GM12878 (cell line): ENCODE measurements around the gene SLMAP. TPM values are rescaled to one million over a fixed set of nuclear protein-coding genes. Genes with fewer than 3 reads are reported as not detected.

Source experiments
- ATAC-seq: fragments of 200-7000 bp; cut with Tn5 transposase; 3 replicates; pipeline ENCODE4 v1.9.1; 2020; ENCODE audit warnings: mild to moderate bottlenecking, moderate library complexity
- BruUV-seq: library from RNA; stranded (reverse); fragments of 400-500 nt; replicated peaks from 2 replicates; lab custom pipeline; 2021; lab: Mats Ljungman, UMichigan
- CTCF ChIA-PET: fragments of 300-600 bp; sonication (Branson Sonifier 250); formaldehyde crosslinking; extraction: SDS; loops from one replicate; lab custom pipeline; 2021; ENCODE audit warnings: inconsistent platforms; lab: Yijun Ruan, JAX
- POLR2A ChIA-PET: fragments of 350-600 bp; formaldehyde crosslinking; extraction: SDS; loops from one replicate; lab custom pipeline; 2021; ENCODE audit warnings: inconsistent platforms; lab: Charles Lee
- RAD21 ChIA-PET: fragments of 300-600 bp; sonication (Branson Sonifier 250); formaldehyde crosslinking; loops from one replicate; lab custom pipeline; 2023; ENCODE audit warnings: antibody characterized with exemption; ENCODE audit not compliant: unreplicated experiment; lab: Charles Lee
- SMC1A ChIA-PET: fragments of 300-600 bp; sonication (Branson Sonifier 250); formaldehyde crosslinking; loops from one replicate; lab custom pipeline; 2023; ENCODE audit not compliant: unreplicated experiment, uncharacterized antibody; lab: Charles Lee
- DNase-seq: peaks from one replicate; pipeline ENCODE4 v3.0.0-alpha.2; 2011; ENCODE audit warnings: low read depth, low spot score
- FAIRE-seq: peaks from 3 replicates; lab custom pipeline; 2011; peaks lifted over from hg19 to GRCh38; lab: Jason Lieb, UNC
- H2AFZ ChIP-seq: 2 replicates; pipeline ENCODE4 v1.6.0; 2011; ENCODE audit warnings: low read depth, low read length, control low read depth; ENCODE audit not compliant: control insufficient read depth
- H3K27ac ChIP-seq: 2 replicates; pipeline ENCODE4 v1.5.1; 2011; ENCODE audit warnings: control low read depth; ENCODE audit not compliant: control insufficient read depth, insufficient read depth
- H3K27me3 ChIP-seq, 2 experiments: replicated peaks in 1 of 2; 2 replicates each; pipeline versions ENCODE4 v1.6.0 to v1.6.1; 2011; ENCODE audit warnings: low read length in 1 of 2; ENCODE audit not compliant: control insufficient read depth in 2 of 2, insufficient read depth in 2 of 2
- H3K36me3 ChIP-seq, 2 experiments: 2 replicates each; pipeline ENCODE4 v1.5.1; 2011; ENCODE audit warnings: low read length in 1 of 2; ENCODE audit not compliant: control insufficient read depth in 2 of 2, insufficient read depth in 2 of 2
- H3K4me1 ChIP-seq: 2 replicates; pipeline ENCODE4 v1.6.1; 2011; ENCODE audit warnings: mild to moderate bottlenecking, low read length, moderate library complexity, mixed read lengths; ENCODE audit not compliant: control insufficient read depth, insufficient read depth
- H3K4me2 ChIP-seq: 2 replicates; pipeline ENCODE4 v1.6.0; 2011; ENCODE audit warnings: control low read depth; ENCODE audit not compliant: control insufficient read depth, insufficient read depth
- H3K4me3 ChIP-seq: fragments of 200-600 bp; sonication (generic); 2 replicates; pipeline ENCODE4 v1.5.1; 2016
- H3K79me2 ChIP-seq: 2 replicates; pipeline ENCODE4 v1.6.0; 2011; ENCODE audit warnings: low read length; ENCODE audit not compliant: control insufficient read depth, insufficient read depth
- H3K9ac ChIP-seq: 2 replicates; pipeline ENCODE4 v1.8.0; 2011; ENCODE audit warnings: low read length, control low read depth, mixed read lengths; ENCODE audit not compliant: control insufficient read depth, insufficient read depth
- H3K9me3 ChIP-seq: replicated peaks from 3 replicates; pipeline ENCODE4 v1.5.1; 2011; ENCODE audit warnings: mild to moderate bottlenecking, low read length; ENCODE audit not compliant: control insufficient read depth, insufficient read depth
- H4K20me1 ChIP-seq: 2 replicates; pipeline ENCODE4 v1.6.0; 2011; ENCODE audit not compliant: control insufficient read depth, insufficient read depth
- ATF2 ChIP-seq: IDR thresholded peaks from 2 replicates; pipeline ENCODE4 v1.6.1; 2012; ENCODE audit warnings: low read length, inconsistent platforms
- ATF3 ChIP-seq: IDR thresholded peaks from 2 replicates; pipeline ENCODE4 v1.6.1; 2011; ENCODE audit warnings: low read depth, mild to moderate bottlenecking, low read length, moderate library complexity, borderline replicate concordance; ENCODE audit errors: extremely low read depth
- BACH1 ChIP-seq: fragments of 450-650 bp; IDR thresholded peaks from 2 replicates; pipeline ENCODE4 v1.6.1; 2017; ENCODE audit warnings: mild to moderate bottlenecking, borderline replicate concordance
- CBX3 ChIP-seq: fragments of 200-600 bp; sonication (generic); IDR thresholded peaks from 2 replicates; pipeline ENCODE4 v1.6.1; 2016; ENCODE audit warnings: low read depth, borderline replicate concordance
- CEBPB ChIP-seq, 2 experiments: fragments of 150-350 bp in 1 of 2; IDR thresholded peaks; 2 replicates each; pipeline ENCODE4 v1.6.1; 2012 to 2014; ENCODE audit warnings: low read depth in 2 of 2, low read length in 2 of 2, borderline replicate concordance in 1 of 2, inconsistent platforms in 1 of 2
- CREB1 ChIP-seq: IDR thresholded peaks from 2 replicates; pipeline ENCODE4 v1.6.1; 2012; ENCODE audit warnings: low read depth, mild to moderate bottlenecking, inconsistent platforms
- E4F1 ChIP-seq: fragments of 450-650 bp; IDR thresholded peaks from 2 replicates; pipeline ENCODE4 v1.6.1; 2018; ENCODE audit warnings: borderline replicate concordance, mild to moderate bottlenecking; ENCODE audit not compliant: partially characterized antibody
- ETV6 ChIP-seq, 2 experiments: fragments of 450-650 bp in 1 of 2; IDR thresholded peaks in 1 of 2; conservative IDR thresholded peaks in 1 of 2; 2 replicates each; pipeline ENCODE4 v1.6.1; 2014; ENCODE audit warnings: antibody characterized with exemption in 1 of 2, borderline replicate concordance in 1 of 2, low read depth in 1 of 2, mild to moderate bottlenecking in 1 of 2, moderate library complexity in 1 of 2
- GATAD2B ChIP-seq: fragments of 450-650 bp; conservative IDR thresholded peaks from 2 replicates; pipeline ENCODE4 v1.6.1; 2017; ENCODE audit warnings: low read depth, mild to moderate bottlenecking, moderate library complexity
- IRF4 ChIP-seq: IDR thresholded peaks from 2 replicates; pipeline ENCODE4 v1.6.1; 2011; ENCODE audit warnings: low read depth, low read length
- MAX ChIP-seq: IDR thresholded peaks from 2 replicates; pipeline ENCODE4 v1.6.1; 2012; ENCODE audit warnings: low read depth, low read length, improper control_type of control experiment
- MEF2B ChIP-seq: fragments of 450-650 bp; IDR thresholded peaks from 2 replicates; pipeline ENCODE4 v1.6.1; 2018; ENCODE audit warnings: mild to moderate bottlenecking, moderate library complexity; ENCODE audit not compliant: partially characterized antibody, poor library complexity, severe bottlenecking
- MLLT1 ChIP-seq: fragments of 450-650 bp; IDR thresholded peaks from 2 replicates; pipeline ENCODE4 v1.6.1; 2016; ENCODE audit warnings: mild to moderate bottlenecking
- MYB ChIP-seq: fragments of 150-350 bp; IDR thresholded peaks from 2 replicates; pipeline ENCODE4 v1.6.1; 2014; ENCODE audit warnings: mild to moderate bottlenecking, low read depth, low read length, borderline replicate concordance
- NFYA ChIP-seq: IDR thresholded peaks from 2 replicates; pipeline ENCODE4 v1.6.1; 2011; ENCODE audit warnings: low read depth, mild to moderate bottlenecking, low read length, improper control_type of control experiment, borderline replicate concordance
- RELA ChIP-seq: fragments of 450-650 bp; IDR thresholded peaks from 2 replicates; pipeline ENCODE4 v1.8.0; 2014; ENCODE audit warnings: borderline replicate concordance; ENCODE audit not compliant: partially characterized antibody
- SMC3 ChIP-seq: IDR thresholded peaks from 2 replicates; pipeline ENCODE4 v1.6.1; 2011; ENCODE audit warnings: low read length, improper control_type of control experiment, borderline replicate concordance
- TARDBP ChIP-seq: IDR thresholded peaks from 2 replicates; pipeline ENCODE4 v1.6.1; 2016; ENCODE audit warnings: borderline replicate concordance
- ZNF622 ChIP-seq: fragments of 450-650 bp; IDR thresholded peaks from 2 replicates; pipeline ENCODE4 v1.6.1; 2017; ENCODE audit warnings: mild to moderate bottlenecking, inconsistent platforms
- ZSCAN29 ChIP-seq: fragments of 450-650 bp; IDR thresholded peaks from 2 replicates; pipeline ENCODE4 v1.6.1; 2017; ENCODE audit warnings: mild to moderate bottlenecking, moderate library complexity
- in situ Hi-C: fragments of 300-500 bp; cut with MboI; formaldehyde crosslinking; loops from 9 replicates; pipeline ENCODE4 v1.14.3; 2018; ENCODE audit warnings: mixed read lengths
- intact Hi-C: fragments of 100-400 bp; cut with micrococcal nuclease; formaldehyde crosslinking; loops from one replicate; pipeline ENCODE4 v1.14.2; 2022; ENCODE audit not compliant: unreplicated experiment
- polyA plus RNA-seq, 11 experiments: library from polyadenylated mRNA; depleted of rRNA in 4 of 11; unstranded in 6 of 11; stranded (reverse) in 5 of 11; fragments of >200 nt; fragmentation: Nextera tagmentation in 4 of 11; fragmentation: Illumina TruSeq in 1 of 11; extraction: Ambion mirVana in 4 of 11; extraction: Trizol in 1 of 11; gene quantifications; 1 replicate in 1 of 11; 2 replicates in 10 of 11; pipeline versions ENCODE4 v1.2.1 to v1.2.3, GENCODE V29; 2011 to 2016; ENCODE audit warnings: inconsistent platforms in 2 of 11, missing spikeins in 2 of 11, low read depth in 1 of 11
- total RNA-seq, 4 experiments: library from RNA; depleted of rRNA in 3 of 4; stranded (reverse); fragments of >200 nt in 3 of 4; fragmentation: Illumina TruSeq in 1 of 4; extraction: Trizol in 1 of 4; gene quantifications; 2 replicates each; pipeline versions ENCODE4 v1.2.1 to v1.2.3, GENCODE V29; 2013 to 2021

The SLMAP gene
- total and polyA plus RNA-seq, 10 of the 15 experiments (the other 5 are each of a cell fraction or from before 2014, with no cell fraction given), result 8.3 to 43.8 (median 26.4) TPM

GRCh38 chr3:57752307-57752706, 3.8 kb upstream of the SLMAP start:
- TF ChIP-seq GATAD2B (no peak), ETV6 (conservative IDR thresholded peaks at IDR 0.05 in 1 of 2, IDR thresholded peaks at IDR 0.05 in 1 of 2; ENCODE audit: borderline replicate concordance in 1 of 2, low read depth in 1 of 2) (no peak), MEF2B (no peak), NFYA (no peak), TARDBP (no peak), ATF3 (no peak), ZNF622 (no peak), CBX3 (no peak), MLLT1 (no peak), BACH1 (no peak), E4F1 (no peak), ZSCAN29 (no peak), MYB (no peak), SMC3 (no peak), CREB1 (no peak), RELA (no peak), ATF2 (no peak), CEBPB (IDR thresholded peaks at IDR 0.05; ENCODE audit: borderline replicate concordance in 1 of 2, low read depth in 2 of 2, low read length in 2 of 2) (no peak), IRF4 (no peak), MAX (no peak)
- H3K9me3 ChIP-seq, result no peaks in the 10 kb centered on the region
- no peak overlapping the region for H3K27ac ChIP-seq
- DNase-seq (no peak), ATAC-seq (no peak), FAIRE-seq (no peak)
- BruUV-seq, result no TSS peak
- intact Hi-C loops, result no loop called here
- peaks cover 0 to 2% of the 10 kb centered on the region in 2 experiments; a peak in 1 of 4 replicates for H3K36me3 ChIP-seq
- no peaks in the 10 kb centered on the region for H3K27me3 ChIP-seq
- ChIA-PET RAD21 (interaction anchor here (1.1 kb wide), 1 partner anchor 25 kb away, joined by 3 read pairs; no protein-coding TSS in a partner anchor), CTCF (no interaction called here), SMC1A (interaction anchor here (0.6 kb wide), 1 partner anchor 235 kb away, joined by 3 read pairs; no protein-coding TSS in a partner anchor), POLR2A (no interaction called here)
- H3K4me2 ChIP-seq, result no peak overlapping the region
- H3K79me2 ChIP-seq, result peaks cover 12% of the 10 kb centered on the region
- no peaks in the 10 kb centered on the region for H4K20me1 ChIP-seq
- H3K4me3 ChIP-seq, result no peak overlapping the region
- no peaks in the 10 kb centered on the region for H3K4me1 ChIP-seq
- no peak overlapping the region for H3K9ac ChIP-seq
- in situ Hi-C loops, result no loop called here
- no peak overlapping the region for H2AFZ ChIP-seq
